Upper lobe of left lung (tissue), 6 donors: ENCODE measurements around the gene BMP8B. TPM values are rescaled to one million over a fixed set of nuclear protein-coding genes. Genes with fewer than 3 reads are reported as not detected.
"Not testable (repeated sequence)": the region's sequence is repeated elsewhere in the genome, so short reads cannot be mapped to it uniquely, and the experiment has no call there.

Experiments
- ATAC-seq, 2 donors: fragments of 200-7000 bp; cut with Tn5 transposase; one replicate each; pipeline ENCODE4 v1.9.1; 2022; ENCODE audit warnings: mild to moderate bottlenecking in 2 of 2, moderate library complexity in 2 of 2; ENCODE audit not compliant: low FRiP score in 2 of 2
- DNase-seq, 2 donors: peaks; one replicate each; pipeline ENCODE4 v3.0.0-alpha.2; 2019 to 2020
- H3K27ac ChIP-seq, 4 donors: fragments of 200-600 bp; sonication (generic); one replicate each; pipeline ENCODE4 v1.5.1; 2016 to 2019
- H3K27me3 ChIP-seq, 4 donors: fragments of 200-600 bp; sonication (generic); one replicate each; pipeline ENCODE4 v1.5.1; 2017 to 2019
- H3K36me3 ChIP-seq, 4 donors: fragments of 200-600 bp; sonication (generic); one replicate each; pipeline ENCODE4 v1.5.1; 2016 to 2019
- H3K4me1 ChIP-seq, 4 donors: fragments of 200-600 bp; sonication (generic); one replicate each; pipeline ENCODE4 v1.5.1; 2018 to 2019
- H3K4me3 ChIP-seq, 4 donors: fragments of 200-600 bp; sonication (generic); one replicate each; pipeline ENCODE4 v1.5.1; 2017 to 2019; ENCODE audit warnings: mild to moderate bottlenecking in 2 of 4, moderate library complexity in 1 of 4
- H3K9me3 ChIP-seq, 4 donors: fragments of 200-600 bp; sonication (generic); one replicate each; pipeline ENCODE4 v1.5.1; 2018 to 2019
- EP300 ChIP-seq, 4 donors: sonication (generic); formaldehyde crosslinking; IDR thresholded peaks; one replicate each; pipeline ENCODE4 v1.5.1; 2017; ENCODE audit warnings: antibody characterized with exemption in 4 of 4, control low read depth in 2 of 4
- POLR2A ChIP-seq, 4 donors: fragments of 450-650 bp; IDR thresholded peaks; one replicate each; pipeline ENCODE4 v1.5.1; 2016 to 2017; ENCODE audit warnings: antibody characterized with exemption in 4 of 4, mild to moderate bottlenecking in 2 of 4
- POLR2AphosphoS5 ChIP-seq, 2 donors: sonication (generic); formaldehyde crosslinking; IDR thresholded peaks; one replicate each; pipeline ENCODE4 v1.5.1; 2017; ENCODE audit warnings: antibody characterized with exemption in 2 of 2
- WGBS, 2 donors: methylation state at CpG; one replicate each; pipeline ENCODE4 v1.1.5; 2017 to 2018; 5-methylcytosine and 5-hydroxymethylcytosine counted together
- total RNA-seq, 6 donors: library from RNA; depleted of rRNA in 4 of 6; stranded (reverse); fragments of >200 nt in 4 of 6; gene quantifications; one replicate each; pipeline versions ENCODE4 v1.1.0 to v1.2.1, GENCODE V29; 2016 to 2021
- TF ChIP-seq, protein P1 (sequence below), 6 experiments: fragments of 450-650 bp in 4 of 6; fragments of 200-600 bp in 2 of 6; sonication (generic) in 2 of 6; IDR thresholded peaks; one replicate each; pipeline ENCODE4 v1.5.1; 2016 to 2019; ENCODE audit warnings: antibody characterized with exemption in 6 of 6
- donor health status: DM: no; HTN: no; CAD: no; lungs with moderate emphysema.
- donor health status: DM: no; HTN: yes; CAD: no; lungs with severe emphysema.

Gene BMP8B
- total RNA-seq, 6 donors from 2014 or later: 1.2 to 5.2 (median 2.3) TPM

DNA sequence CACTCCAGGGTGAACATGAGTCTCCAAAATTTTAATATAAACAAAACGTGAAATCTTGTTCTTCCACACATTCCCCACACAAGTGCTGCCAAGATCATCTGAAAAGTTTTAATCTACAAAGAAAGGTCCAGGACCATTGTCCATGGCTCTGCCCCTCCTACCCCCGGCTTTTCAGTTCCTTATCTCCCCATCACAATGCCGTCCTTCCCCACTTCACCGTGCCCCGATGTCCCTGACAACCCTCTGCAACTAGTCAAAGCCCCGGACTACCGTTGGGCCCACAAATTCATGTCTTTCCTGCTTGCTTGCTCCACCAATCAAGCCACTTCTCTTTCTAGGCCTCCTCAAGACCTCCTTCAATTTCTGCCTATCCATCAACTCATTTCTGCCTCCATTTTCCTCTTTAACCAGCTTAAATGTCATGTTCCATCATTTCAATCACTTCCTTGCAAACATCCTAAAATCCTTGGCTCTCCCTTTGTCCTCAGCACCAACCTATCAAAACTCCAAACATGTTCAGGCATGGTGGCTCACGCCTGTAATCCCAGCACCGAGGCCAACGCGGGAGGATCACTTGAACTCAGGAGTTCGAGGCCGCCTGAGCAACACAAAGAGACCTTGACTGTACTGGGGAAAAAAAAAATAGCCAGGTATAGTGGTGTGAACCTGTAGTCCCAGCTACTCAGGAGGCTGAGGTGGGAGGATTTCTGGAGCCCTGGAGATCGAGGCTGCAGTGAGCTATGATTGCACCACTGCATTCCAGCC, 14.0 kb upstream of the BMP8B start:
- Histone ChIP-seq H3K27ac (no peak overlapping the region), H3K4me3 (no peak overlapping the region), H3K4me1 (peaks cover 0 to 14% (median 0%) of the 10 kb centered on the region in 4 donors), H3K27me3 (no peaks in the 10 kb centered on the region), H3K36me3 (no peaks in the 10 kb centered on the region), H3K9me3 (no peaks in the 10 kb centered on the region)
- WGBS, 2 donors: 71 to 82% methylated on average over 14 of the region's 14 CpGs
- TF ChIP-seq POLR2A (IDR thresholded peaks at IDR 0.05) (no peak), POLR2AphosphoS5 (IDR thresholded peaks at IDR 0.05) (no peak), EP300 (IDR thresholded peaks at IDR 0.05) (no peak)
- TF ChIP-seq, protein P1, sequence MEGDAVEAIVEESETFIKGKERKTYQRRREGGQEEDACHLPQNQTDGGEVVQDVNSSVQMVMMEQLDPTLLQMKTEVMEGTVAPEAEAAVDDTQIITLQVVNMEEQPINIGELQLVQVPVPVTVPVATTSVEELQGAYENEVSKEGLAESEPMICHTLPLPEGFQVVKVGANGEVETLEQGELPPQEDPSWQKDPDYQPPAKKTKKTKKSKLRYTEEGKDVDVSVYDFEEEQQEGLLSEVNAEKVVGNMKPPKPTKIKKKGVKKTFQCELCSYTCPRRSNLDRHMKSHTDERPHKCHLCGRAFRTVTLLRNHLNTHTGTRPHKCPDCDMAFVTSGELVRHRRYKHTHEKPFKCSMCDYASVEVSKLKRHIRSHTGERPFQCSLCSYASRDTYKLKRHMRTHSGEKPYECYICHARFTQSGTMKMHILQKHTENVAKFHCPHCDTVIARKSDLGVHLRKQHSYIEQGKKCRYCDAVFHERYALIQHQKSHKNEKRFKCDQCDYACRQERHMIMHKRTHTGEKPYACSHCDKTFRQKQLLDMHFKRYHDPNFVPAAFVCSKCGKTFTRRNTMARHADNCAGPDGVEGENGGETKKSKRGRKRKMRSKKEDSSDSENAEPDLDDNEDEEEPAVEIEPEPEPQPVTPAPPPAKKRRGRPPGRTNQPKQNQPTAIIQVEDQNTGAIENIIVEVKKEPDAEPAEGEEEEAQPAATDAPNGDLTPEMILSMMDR (IDR thresholded peaks at IDR 0.05): no peak
- ATAC-seq (no peak), DNase-seq (no peak)

DNA sequence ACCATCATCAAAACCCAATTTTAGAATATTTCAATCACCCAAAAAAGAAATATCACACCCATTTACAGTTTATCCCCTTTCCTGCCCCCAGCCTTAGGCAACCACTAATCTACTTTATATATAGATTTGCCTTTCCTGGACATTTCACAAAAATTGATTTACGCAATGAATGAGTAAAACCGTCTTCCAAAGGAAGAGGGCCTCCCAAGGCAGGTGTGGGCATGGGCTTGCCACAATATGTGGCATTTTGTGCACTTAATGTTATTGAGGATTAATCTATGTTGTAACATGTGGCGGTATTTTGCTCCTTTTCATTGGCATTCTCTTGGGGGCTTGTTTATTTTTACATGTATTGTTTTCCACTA, 11.8 kb upstream of the BMP8B start:
- no peak for DNase-seq
- no peak for ATAC-seq
- Histone ChIP-seq H3K4me1 (peaks cover 0 to 14% (median 0%) of the 10 kb centered on the region in 4 donors), H3K27ac (no peak overlapping the region), H3K36me3 (no peaks in the 10 kb centered on the region), H3K27me3 (no peaks in the 10 kb centered on the region), H3K4me3 (no peak overlapping the region), H3K9me3 (no peaks in the 10 kb centered on the region)
- WGBS, 2 donors: 62 to 77% methylated on average over 3 of the region's 3 CpGs
- no peak for TF ChIP-seq EP300 (IDR thresholded peaks at IDR 0.05)
- TF ChIP-seq, protein P1 (IDR thresholded peaks at IDR 0.05): no peak
- no peak for TF ChIP-seq POLR2AphosphoS5 (IDR thresholded peaks at IDR 0.05)
- no peak for TF ChIP-seq POLR2A (IDR thresholded peaks at IDR 0.05)

DNA sequence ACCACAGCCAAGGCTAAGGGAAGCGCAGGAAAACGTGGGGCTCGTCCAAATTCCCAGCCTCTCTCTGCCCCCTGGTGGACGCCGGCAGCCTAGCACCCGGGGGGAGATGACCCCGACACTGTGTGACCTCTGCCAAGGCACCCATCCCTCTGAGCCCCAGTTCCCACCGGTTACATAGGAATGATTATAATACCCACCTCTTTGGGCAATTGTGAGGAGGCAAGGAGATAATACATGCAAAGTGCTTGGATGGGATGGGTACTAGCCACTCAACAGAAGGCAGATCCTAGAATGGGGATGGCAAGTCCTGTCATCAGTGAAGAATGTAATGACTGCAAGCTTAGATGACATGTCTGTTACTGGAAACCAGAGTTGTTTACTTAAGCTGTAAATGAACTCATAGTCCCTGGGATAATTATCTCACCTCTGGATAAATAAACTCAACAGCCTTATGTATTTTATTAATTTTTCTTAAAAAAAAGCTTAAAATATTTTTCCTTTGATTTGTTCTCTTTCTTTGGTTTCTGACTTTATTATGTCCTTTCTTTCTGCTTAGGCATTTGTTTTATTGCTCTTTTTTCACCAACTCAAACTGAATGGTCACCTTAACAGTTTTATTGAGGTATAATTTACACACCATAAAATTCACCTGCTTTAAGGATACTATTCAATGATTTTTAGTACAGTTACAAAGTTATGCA, 11.3 kb upstream of the BMP8B start:
- peak overlapping the region in 3 of 4 donors; percentile 18 to 24 (median 23) for H3K4me3 ChIP-seq
- peak overlapping the region in 2 of 4 donors; percentile 19 to 70 for H3K27ac ChIP-seq
- TF ChIP-seq POLR2AphosphoS5 (IDR thresholded peaks at IDR 0.05) (no peak), EP300 (IDR thresholded peaks at IDR 0.05) (no peak), POLR2A (IDR thresholded peaks at IDR 0.05) (no peak)
- TF ChIP-seq, protein P1 (IDR thresholded peaks at IDR 0.05): peak; percentile 83 to 93 (median 88)
- peak; percentile 91 to 95 for ATAC-seq
- no peaks in the 10 kb centered on the region for H3K27me3 ChIP-seq
- no peaks in the 10 kb centered on the region for H3K36me3 ChIP-seq
- H3K4me1 ChIP-seq: peaks cover 0 to 14% (median 0%) of the 10 kb centered on the region in 4 donors
- no peaks in the 10 kb centered on the region for H3K9me3 ChIP-seq
- peak; percentile 76 to 92 for DNase-seq
- WGBS, 2 donors: 0 to 3% methylated on average over 8 of the region's 8 CpGs

DNA sequence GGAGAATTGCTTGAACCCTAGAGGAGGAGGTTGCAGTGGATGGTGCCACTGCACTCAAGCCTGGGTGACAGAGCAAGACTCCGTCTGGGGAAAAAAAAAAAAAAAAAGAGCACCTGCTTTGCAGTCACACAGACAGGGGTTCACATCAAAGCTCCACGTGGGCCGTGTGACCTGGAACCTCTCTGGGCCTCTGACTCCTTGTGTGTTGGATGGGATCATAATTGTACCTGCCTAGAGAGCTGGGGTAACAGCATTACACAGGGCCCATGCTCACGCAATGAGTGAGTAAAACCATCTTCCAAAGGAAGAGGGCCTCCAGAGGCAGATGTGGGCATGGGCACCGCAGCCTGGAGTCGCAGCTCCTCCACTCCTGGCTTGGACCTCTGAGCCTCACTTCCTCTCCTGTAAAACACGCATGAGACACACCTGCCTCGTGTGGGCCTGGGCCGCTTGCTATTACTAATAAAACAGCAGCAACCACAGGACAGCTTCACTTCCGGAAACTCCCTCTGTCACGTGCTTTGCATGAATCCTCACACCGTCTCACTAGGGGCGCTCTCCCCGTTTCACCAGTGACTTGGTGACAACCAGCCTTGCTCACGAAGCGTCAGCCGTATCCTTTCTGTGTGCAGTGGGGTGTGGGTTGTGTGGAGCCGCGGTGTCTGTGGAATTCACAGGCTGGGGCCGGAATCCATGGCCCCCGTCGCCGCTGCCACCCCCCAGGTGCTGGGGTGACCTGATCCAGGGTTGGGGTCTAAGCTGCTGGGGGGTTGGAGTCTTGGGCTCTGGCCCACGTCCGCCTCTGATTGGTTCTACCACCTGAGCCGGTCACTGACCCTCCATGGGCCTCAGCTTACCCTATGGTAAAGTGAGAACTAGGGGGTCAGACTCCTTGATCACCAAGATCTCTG, 10.4 kb upstream of the BMP8B start:
- DNase-seq (peak in 1 of 2 donors; percentile 88), ATAC-seq (peak; percentile 90 to 92)
- peak overlapping the region in 3 of 4 donors; percentile 18 to 24 (median 23) for H3K4me3 ChIP-seq
- H3K9me3 ChIP-seq, H3K27me3 ChIP-seq, H3K36me3 ChIP-seq: not testable (repeated sequence)
- H3K27ac ChIP-seq: peak overlapping the region in 3 of 4 donors; percentile 6 to 70 (median 19)
- WGBS, 2 donors: 33 to 58% methylated on average over 14 to 22 of the region's 26 CpGs
- TF ChIP-seq POLR2AphosphoS5 (IDR thresholded peaks at IDR 0.05) (peak in 1 of 2 donors; percentile 33), POLR2A (IDR thresholded peaks at IDR 0.05) (peak in 1 of 4 donors; percentile 39)
- H3K4me1 ChIP-seq: peaks cover 0 to 14% (median 0%) of the 10 kb centered on the region in 4 donors
